ENCODE measurements around the gene CEP57.

CEP57 gene

GRCh38 chr11:95790123-95790932 is at the start of gene CEP57:
TSS of gene CEP57 (plus strand) at chr11:95790498. CDS start at chr11:95790699, 201 bp downstream.
- peak; percentile 95 for DNase-seq

GRCh38 chr11:95750101-95750500 is 40.2 kb upstream of the CEP57 start:
- DNase-seq = no peak

- no peak for DNase-seq
Observed at GRCh38 chr11:95751515-95751914, 38.8 kb upstream of the CEP57 start.

GRCh38 chr11:95760941-95761340 is 29.4 kb upstream of the CEP57 start:
- no peak for DNase-seq

- DNase-seq = no peak
Observed at GRCh38 chr11:95762534-95762933, 27.8 kb upstream of the CEP57 start.

GRCh38 chr11:95764267-95764898 is 25.9 kb upstream of the CEP57 start:
- no peak for DNase-seq

GRCh38 chr11:95766701-95767100 is 23.6 kb upstream of the CEP57 start:
- DNase-seq = no peak

- DNase-seq = no peak
Observed at GRCh38 chr11:95767498-95767897, 22.8 kb upstream of the CEP57 start.

GRCh38 chr11:95768521-95768920 is 21.8 kb upstream of the CEP57 start:
- DNase-seq = no peak

GRCh38 chr11:95776859-95777258 is 13.4 kb upstream of the CEP57 start:
- no peak for DNase-seq

- DNase-seq = no peak
Observed at GRCh38 chr11:95778699-95779098, 11.6 kb upstream of the CEP57 start.

- DNase-seq = no peak
Observed at GRCh38 chr11:95780544-95780943, 9.8 kb upstream of the CEP57 start.

GRCh38 chr11:95788921-95789505 is 1.3 kb upstream of the CEP57 start:
- peak; percentile 34 for DNase-seq

GRCh38 chr11:95789506-95790122 is 684 bp upstream of the CEP57 start, which contains the start of gene FAM76B:
TSS of gene FAM76B (minus strand) at chr11:95789782. CDS start at chr11:95789478, 304 bp downstream.
- peak; percentile 95 for DNase-seq

GRCh38 chr11:95790933-95791708 is 823 bp downstream of the CEP57 start:
- DNase-seq = peak; percentile 49

- DNase-seq = no peak
Observed at GRCh38 chr11:95791709-95792033, 1.4 kb downstream of the CEP57 start.

GRCh38 chr11:95792200-95792599 is 1.9 kb downstream of the CEP57 start:
- no peak for DNase-seq

GRCh38 chr11:95792700-95793099 is 2.4 kb downstream of the CEP57 start:
- no peak for DNase-seq

- DNase-seq = no peak
Observed at GRCh38 chr11:95793116-95793515, 2.8 kb downstream of the CEP57 start.

- no peak for DNase-seq
Observed at GRCh38 chr11:95794086-95794485, 3.8 kb downstream of the CEP57 start.

GRCh38 chr11:95795627-95796295 is 5.5 kb downstream of the CEP57 start:
- DNase-seq = no peak

GRCh38 chr11:95796501-95796900 is 6.2 kb downstream of the CEP57 start:
- DNase-seq = no peak
